ENCODE measurements around the gene RNF32.

DNA sequence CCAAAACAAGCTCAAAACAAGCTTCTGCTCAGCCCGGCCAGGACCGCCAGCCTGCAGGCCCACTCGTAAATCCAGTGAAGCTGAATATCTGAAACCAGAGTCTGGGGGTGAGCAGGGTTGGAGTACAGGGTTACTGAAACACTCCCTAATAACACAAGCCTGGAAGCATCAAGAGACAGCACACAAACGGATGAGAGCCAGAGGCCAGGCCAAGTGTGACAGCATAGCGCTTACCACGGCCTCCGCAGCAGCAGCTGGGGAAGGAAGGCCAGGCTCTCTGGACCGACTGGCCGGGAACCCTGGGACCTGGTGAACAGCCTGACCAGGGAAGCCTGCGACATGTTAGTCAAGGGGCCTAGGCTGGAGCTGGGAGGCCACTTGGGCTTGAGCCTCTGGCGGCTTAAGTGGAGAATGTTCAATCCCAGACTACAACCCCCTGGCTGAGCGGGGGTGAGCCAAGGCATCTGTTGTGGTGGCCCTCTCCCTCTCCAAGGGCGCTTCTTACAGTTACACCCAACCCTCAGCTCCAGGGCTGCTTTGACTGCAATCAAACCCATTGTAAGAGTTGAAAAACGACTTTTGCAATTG lies 21.7 kb upstream of the RNF32 start:
- TF ChIP-seq, protein P1, sequence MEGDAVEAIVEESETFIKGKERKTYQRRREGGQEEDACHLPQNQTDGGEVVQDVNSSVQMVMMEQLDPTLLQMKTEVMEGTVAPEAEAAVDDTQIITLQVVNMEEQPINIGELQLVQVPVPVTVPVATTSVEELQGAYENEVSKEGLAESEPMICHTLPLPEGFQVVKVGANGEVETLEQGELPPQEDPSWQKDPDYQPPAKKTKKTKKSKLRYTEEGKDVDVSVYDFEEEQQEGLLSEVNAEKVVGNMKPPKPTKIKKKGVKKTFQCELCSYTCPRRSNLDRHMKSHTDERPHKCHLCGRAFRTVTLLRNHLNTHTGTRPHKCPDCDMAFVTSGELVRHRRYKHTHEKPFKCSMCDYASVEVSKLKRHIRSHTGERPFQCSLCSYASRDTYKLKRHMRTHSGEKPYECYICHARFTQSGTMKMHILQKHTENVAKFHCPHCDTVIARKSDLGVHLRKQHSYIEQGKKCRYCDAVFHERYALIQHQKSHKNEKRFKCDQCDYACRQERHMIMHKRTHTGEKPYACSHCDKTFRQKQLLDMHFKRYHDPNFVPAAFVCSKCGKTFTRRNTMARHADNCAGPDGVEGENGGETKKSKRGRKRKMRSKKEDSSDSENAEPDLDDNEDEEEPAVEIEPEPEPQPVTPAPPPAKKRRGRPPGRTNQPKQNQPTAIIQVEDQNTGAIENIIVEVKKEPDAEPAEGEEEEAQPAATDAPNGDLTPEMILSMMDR (IDR thresholded peaks at IDR 0.05; ENCODE audit: insufficient read depth, low read depth, low read length), result no peak
- TF ChIP-seq EZH2 (IDR thresholded peaks at IDR 0.05; ENCODE audit: insufficient read depth, low read length), result no peak
